ENCODE measurements around the gene TUBA3D. TPM values are rescaled to one million over a fixed set of nuclear protein-coding genes. Genes with fewer than 3 reads are reported as not detected.
"Not testable (repeated sequence)": the region's sequence is repeated elsewhere in the genome, so short reads cannot be mapped to it uniquely, and the experiment has no call there.

Gene TUBA3D
- total RNA-seq, 1 experiment from 2014 or later, result not detected

DNA sequence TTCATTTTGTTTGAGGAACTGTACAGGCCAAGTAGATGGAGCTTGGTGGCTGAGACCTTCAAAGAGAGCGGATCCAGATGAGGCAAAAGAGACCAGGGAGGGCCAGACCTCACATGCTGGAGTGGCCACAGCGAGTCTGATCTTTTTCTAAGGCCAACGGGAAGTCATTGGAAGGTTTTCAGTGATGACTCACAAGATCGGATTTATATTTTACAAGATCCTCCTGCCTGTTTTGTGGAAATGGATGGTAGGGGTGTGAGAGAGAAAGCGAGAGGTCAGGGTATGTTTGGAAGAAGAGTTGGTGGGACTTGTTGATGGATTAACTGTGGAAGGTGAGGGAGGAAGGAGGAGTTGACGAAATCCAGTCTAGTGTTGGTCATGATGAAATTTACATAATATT is 44.6 kb upstream of the TUBA3D start:
- H2BK15ac ChIP-seq (ENCODE audit: low read depth, low read length), result no peak overlapping the region
- H3K9me3 ChIP-seq (ENCODE audit: control insufficient read depth, low read depth, low read length), result no peaks in the 10 kb centered on the region
- no peaks in the 10 kb centered on the region for H3K79me2 ChIP-seq (ENCODE audit: insufficient read depth, low read length)
- H2AFZ ChIP-seq (ENCODE audit: low read length), result no peak overlapping the region
- peaks cover 48% of the 10 kb centered on the region for H3K27me3 Mint-ChIP-seq (ENCODE audit: low read depth)
- H3T11ph ChIP-seq (ENCODE audit: low read length), result no peak overlapping the region
- H3K27me3 ChIP-seq (ENCODE audit: insufficient read depth, low read length), result no peaks in the 10 kb centered on the region; the same call in 1 of the 2 replicates
- no peak overlapping the region for H2BK5ac ChIP-seq (ENCODE audit: insufficient read length, low read length)
- no peaks in the 10 kb centered on the region for H3K23me2 ChIP-seq (ENCODE audit: insufficient read length, low read depth, low read length, poor library complexity, severe bottlenecking)
- H3K4ac ChIP-seq (ENCODE audit: low read depth, low read length), result no peak overlapping the region
- H2BK120ac ChIP-seq (ENCODE audit: low read depth, low read length, poor library complexity, severe bottlenecking), result no peak overlapping the region
- no peak overlapping the region for H3K4me2 ChIP-seq (ENCODE audit: insufficient read depth, insufficient read length, low read length)
- H3K27ac Mint-ChIP-seq, result no peak overlapping the region
- H3K14ac ChIP-seq (ENCODE audit: insufficient read depth, low read length), result no peak overlapping the region
- H3K9me3 Mint-ChIP-seq, result no peaks in the 10 kb centered on the region
- TF ChIP-seq, protein P1, sequence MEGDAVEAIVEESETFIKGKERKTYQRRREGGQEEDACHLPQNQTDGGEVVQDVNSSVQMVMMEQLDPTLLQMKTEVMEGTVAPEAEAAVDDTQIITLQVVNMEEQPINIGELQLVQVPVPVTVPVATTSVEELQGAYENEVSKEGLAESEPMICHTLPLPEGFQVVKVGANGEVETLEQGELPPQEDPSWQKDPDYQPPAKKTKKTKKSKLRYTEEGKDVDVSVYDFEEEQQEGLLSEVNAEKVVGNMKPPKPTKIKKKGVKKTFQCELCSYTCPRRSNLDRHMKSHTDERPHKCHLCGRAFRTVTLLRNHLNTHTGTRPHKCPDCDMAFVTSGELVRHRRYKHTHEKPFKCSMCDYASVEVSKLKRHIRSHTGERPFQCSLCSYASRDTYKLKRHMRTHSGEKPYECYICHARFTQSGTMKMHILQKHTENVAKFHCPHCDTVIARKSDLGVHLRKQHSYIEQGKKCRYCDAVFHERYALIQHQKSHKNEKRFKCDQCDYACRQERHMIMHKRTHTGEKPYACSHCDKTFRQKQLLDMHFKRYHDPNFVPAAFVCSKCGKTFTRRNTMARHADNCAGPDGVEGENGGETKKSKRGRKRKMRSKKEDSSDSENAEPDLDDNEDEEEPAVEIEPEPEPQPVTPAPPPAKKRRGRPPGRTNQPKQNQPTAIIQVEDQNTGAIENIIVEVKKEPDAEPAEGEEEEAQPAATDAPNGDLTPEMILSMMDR (conservative IDR thresholded peaks at IDR 0.05), result no peak
- no peak overlapping the region for H3K9ac ChIP-seq (ENCODE audit: extremely low read depth, insufficient read length, low read length)
- H2AK5ac ChIP-seq (ENCODE audit: insufficient read length, low read length), result no peak overlapping the region
- no peak overlapping the region for H3K56ac ChIP-seq (ENCODE audit: insufficient read length, low read depth, low read length)
- H3K36me3 Mint-ChIP-seq (ENCODE audit: insufficient read depth in 1 of 3, low read depth in 3 of 3), result no peaks in the 10 kb centered on the region
- H3K79me1 ChIP-seq (ENCODE audit: insufficient read depth, low read depth, low read length, poor library complexity, severe bottlenecking), result no peaks in the 10 kb centered on the region
- no peaks in the 10 kb centered on the region for H3K4me1 Mint-ChIP-seq
- H4K8ac ChIP-seq (replicated peaks; ENCODE audit: insufficient read length, low read depth, low read length), result no peak overlapping the region
- H3K4me3 Mint-ChIP-seq, result no peak overlapping the region
- no peak for DNase-seq
- H3K23ac ChIP-seq (ENCODE audit: insufficient read length, low read depth, low read length), result no peak overlapping the region
- no peak overlapping the region for H2BK12ac ChIP-seq (ENCODE audit: insufficient read length, low read depth, low read length)
- no peaks in the 10 kb centered on the region for H4K20me1 ChIP-seq (ENCODE audit: control insufficient read depth, insufficient read depth, insufficient read length)
- WGBS (ENCODE audit: extremely low coverage, insufficient read length, low lambda C conversion rate), result 100% methylated on average over 1 of the region's 6 CpGs
- no peak overlapping the region for H2BK20ac ChIP-seq (ENCODE audit: low read depth, low read length, poor library complexity, severe bottlenecking)
- no peak overlapping the region for H3K27ac ChIP-seq (ENCODE audit: insufficient read length, low read depth, low read length)
- H3K18ac ChIP-seq (ENCODE audit: insufficient read length, low read depth, low read length), result no peak overlapping the region
- no peak overlapping the region for H4K91ac ChIP-seq (ENCODE audit: insufficient read length, low read depth, low read length)
- H3K4me1 ChIP-seq (ENCODE audit: insufficient read depth, low read length), result no peaks in the 10 kb centered on the region
- H4K5ac ChIP-seq (ENCODE audit: insufficient read length, low read depth, low read length), result no peak overlapping the region

DNA sequence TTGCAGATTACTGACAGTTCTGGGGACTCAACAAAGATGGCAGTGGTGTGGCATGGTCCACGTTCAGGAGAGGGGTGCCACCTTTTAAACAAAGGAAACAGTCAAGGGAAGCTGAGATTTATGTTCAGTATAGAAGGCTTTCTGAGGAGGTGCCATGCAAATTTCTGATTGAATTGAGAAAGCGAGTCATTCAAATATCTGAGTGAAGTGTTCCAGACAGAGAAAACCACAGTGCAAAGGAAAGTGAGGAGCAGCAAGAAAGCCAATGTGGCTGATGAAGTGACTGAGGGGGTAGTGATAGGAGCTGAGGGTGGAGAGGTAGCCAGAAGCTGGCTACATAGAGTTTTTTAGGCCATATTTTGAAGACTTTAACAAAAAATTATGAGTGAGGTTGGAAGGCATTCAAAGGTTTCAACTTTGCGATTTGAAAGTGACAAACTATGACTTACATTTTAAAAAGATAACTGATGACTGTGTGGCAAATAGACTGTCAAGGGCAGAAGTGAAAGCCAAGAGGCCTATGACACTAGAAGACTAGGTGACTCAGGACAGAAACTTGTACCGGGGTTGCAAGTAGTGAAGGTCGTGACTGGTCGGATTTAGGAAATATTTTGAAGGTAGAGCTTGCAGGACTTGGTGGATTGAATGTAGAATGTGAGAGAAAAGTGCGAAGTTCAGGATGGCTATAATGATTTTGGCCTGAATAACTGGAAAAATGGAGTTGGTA is 35.0 kb upstream of the TUBA3D start:
- not testable (repeated sequence) for H2BK12ac ChIP-seq (ENCODE audit: insufficient read length, low read depth, low read length); H2BK5ac ChIP-seq (ENCODE audit: insufficient read length, low read length); H3K14ac ChIP-seq (ENCODE audit: insufficient read depth, low read length); H2AK5ac ChIP-seq (ENCODE audit: insufficient read length, low read length); DNase-seq; H3K27ac ChIP-seq (ENCODE audit: insufficient read length, low read depth, low read length); H3K18ac ChIP-seq (ENCODE audit: insufficient read length, low read depth, low read length); H3T11ph ChIP-seq (ENCODE audit: low read length); H3K36me3 Mint-ChIP-seq (ENCODE audit: insufficient read depth in 1 of 3, low read depth in 3 of 3); H4K91ac ChIP-seq (ENCODE audit: insufficient read length, low read depth, low read length); H4K8ac ChIP-seq (replicated peaks; ENCODE audit: insufficient read length, low read depth, low read length); H3K9me3 Mint-ChIP-seq; H3K4me2 ChIP-seq (ENCODE audit: insufficient read depth, insufficient read length, low read length); H3K4ac ChIP-seq (ENCODE audit: low read depth, low read length); H3K27me3 ChIP-seq (ENCODE audit: insufficient read depth, low read length); H3K23ac ChIP-seq (ENCODE audit: insufficient read length, low read depth, low read length); H3K4me1 ChIP-seq (ENCODE audit: insufficient read depth, low read length); H3K9me3 ChIP-seq (ENCODE audit: control insufficient read depth, low read depth, low read length); H3K23me2 ChIP-seq (ENCODE audit: insufficient read length, low read depth, low read length, poor library complexity, severe bottlenecking); H3K27me3 Mint-ChIP-seq (ENCODE audit: low read depth); H3K4me1 Mint-ChIP-seq; H3K9ac ChIP-seq (ENCODE audit: extremely low read depth, insufficient read length, low read length); H3K27ac Mint-ChIP-seq; H3K79me2 ChIP-seq (ENCODE audit: insufficient read depth, low read length); H3K4me3 Mint-ChIP-seq; H3K79me1 ChIP-seq (ENCODE audit: insufficient read depth, low read depth, low read length, poor library complexity, severe bottlenecking); H2AFZ ChIP-seq (ENCODE audit: low read length); H4K20me1 ChIP-seq (ENCODE audit: control insufficient read depth, insufficient read depth, insufficient read length); H3K56ac ChIP-seq (ENCODE audit: insufficient read length, low read depth, low read length); H2BK120ac ChIP-seq (ENCODE audit: low read depth, low read length, poor library complexity, severe bottlenecking); H2BK20ac ChIP-seq (ENCODE audit: low read depth, low read length, poor library complexity, severe bottlenecking); H2BK15ac ChIP-seq (ENCODE audit: low read depth, low read length); H4K5ac ChIP-seq (ENCODE audit: insufficient read length, low read depth, low read length)
- no CpG with 5 or more reads among the region's 7 CpGs for WGBS (ENCODE audit: extremely low coverage, insufficient read length, low lambda C conversion rate)
